H1 (cell line): Measurements from ENCODE around the gene LONP2. TPM values are rescaled to one million over a fixed set of nuclear protein-coding genes. Genes with fewer than 3 reads are reported as not detected.

ENCODE experiments used
- CTCF ChIA-PET: fragments of 300-600 bp; sonication (Branson Sonifier 250); formaldehyde crosslinking; loops from one replicate; lab custom pipeline; 2021; ENCODE audit not compliant: partially characterized antibody; lab: Charles Lee
- POLR2A ChIA-PET: fragments of 300-600 bp; sonication (Branson Sonifier 250); formaldehyde crosslinking; loops from one replicate; lab custom pipeline; 2021; ENCODE audit warnings: inconsistent platforms; ENCODE audit not compliant: partially characterized antibody; lab: Charles Lee
- DNase-seq, 2 experiments: peaks; one replicate each; pipeline versions ENCODE4 v3.0.0 to v3.0.0-alpha.2; 2010 to 2022; ENCODE audit warnings: low spot score in 2 of 2, low read depth in 1 of 2, mixed read lengths in 1 of 2
- FAIRE-seq: peaks from 2 replicates; lab custom pipeline; 2011; peaks lifted over from hg19 to GRCh38; lab: Jason Lieb, UNC
- H2AFZ ChIP-seq: 2 replicates; pipeline ENCODE4 v1.8.1; 2012; ENCODE audit warnings: low read length, inconsistent platforms
- H2AK5ac ChIP-seq: 2 replicates; pipeline ENCODE4 v1.6.1; 2013; ENCODE audit warnings: low read depth, low read length
- H2BK120ac ChIP-seq: replicated peaks from 2 replicates; pipeline ENCODE3; 2013; ENCODE audit warnings: low read depth, low read length, inconsistent platforms
- H2BK12ac ChIP-seq: 2 replicates; pipeline ENCODE4 v1.6.1; 2013; ENCODE audit warnings: low read depth, low read length
- H2BK15ac ChIP-seq: 2 replicates; pipeline ENCODE4 v1.6.1; 2013; ENCODE audit warnings: low read length
- H2BK20ac ChIP-seq: 2 replicates; pipeline ENCODE4 v1.6.1; 2013; ENCODE audit warnings: low read length
- H2BK5ac ChIP-seq: 2 replicates; pipeline ENCODE4 v1.6.1; 2013; ENCODE audit warnings: low read depth, low read length
- H3K14ac ChIP-seq: 2 replicates; pipeline ENCODE4 v1.6.1; 2013; ENCODE audit warnings: inconsistent platforms; ENCODE audit not compliant: insufficient read length
- H3K18ac ChIP-seq: 2 replicates; pipeline ENCODE4 v1.6.1; 2013; ENCODE audit warnings: low read length; ENCODE audit errors: extremely low read depth
- H3K23ac ChIP-seq: 2 replicates; pipeline ENCODE4 v1.6.1; 2013; ENCODE audit warnings: inconsistent platforms; ENCODE audit not compliant: insufficient read length
- H3K23me2 ChIP-seq: 2 replicates; pipeline ENCODE4 v1.6.1; 2013; ENCODE audit warnings: low read depth, low read length
- H3K27ac ChIP-seq: 2 replicates; pipeline ENCODE4 v1.6.1; 2011; ENCODE audit warnings: low read depth, low read length, inconsistent platforms
- H3K27me3 ChIP-seq, 4 experiments: replicated peaks in 1 of 4; 1 replicate in 1 of 4; 2 replicates in 3 of 4; pipeline versions ENCODE4 v1.6.1 to v1.8.1; 2011 to 2013; ENCODE audit warnings: low read length in 3 of 4, mild to moderate bottlenecking in 3 of 4, inconsistent platforms in 2 of 4, mixed read lengths in 2 of 4, moderate library complexity in 1 of 4; ENCODE audit not compliant: control insufficient read depth in 3 of 4, insufficient read depth in 3 of 4; ENCODE audit errors: extremely low read depth in 1 of 4
- H3K36me3 ChIP-seq, 4 experiments: 2 replicates each; pipeline versions ENCODE4 v1.6.1 to v1.8.1; 2011 to 2013; ENCODE audit warnings: mild to moderate bottlenecking in 4 of 4, low read length in 3 of 4, moderate library complexity in 2 of 4, control low read depth in 1 of 4, inconsistent platforms in 1 of 4; ENCODE audit not compliant: insufficient read depth in 4 of 4, control insufficient read depth in 2 of 4
- H3K4ac ChIP-seq: replicated peaks from 2 replicates; pipeline ENCODE3; 2013; ENCODE audit warnings: low read length, low read depth, mixed read lengths, inconsistent platforms; ENCODE audit not compliant: insufficient read length
- H3K4me1 ChIP-seq, 4 experiments: replicated peaks in 1 of 4; 1 replicate in 1 of 4; 2 replicates in 3 of 4; pipeline versions ENCODE4 v1.6.1 to v1.8.1; 2011 to 2013; ENCODE audit warnings: low read length in 3 of 4, inconsistent platforms in 2 of 4, mixed read lengths in 1 of 4; ENCODE audit not compliant: insufficient read depth in 4 of 4, control insufficient read depth in 3 of 4
- H3K4me2 ChIP-seq, 2 experiments: 2 replicates each; pipeline versions ENCODE4 v1.6.1 to v1.8.1; 2011 to 2013; ENCODE audit warnings: low read depth in 2 of 2, low read length in 2 of 2, control low read depth in 1 of 2, inconsistent platforms in 1 of 2, mild to moderate bottlenecking in 1 of 2; ENCODE audit not compliant: insufficient read depth in 1 of 2
- H3K4me3 ChIP-seq, 4 experiments: fragments of 200-600, 300-600 bp in 1 of 4; sonication (generic), shearing (Covaris generic), sonication (Bioruptor Twin) in 1 of 4; 2 replicates each; pipeline versions ENCODE4 v1.5.1 to v1.8.1; 2011 to 2016; ENCODE audit warnings: low read length in 4 of 4, low read depth in 3 of 4, control low read depth in 2 of 4, inconsistent platforms in 2 of 4, mild to moderate bottlenecking in 2 of 4, mixed read lengths in 1 of 4, moderate library complexity in 1 of 4; ENCODE audit not compliant: insufficient read depth in 2 of 4; ENCODE audit errors: extremely low read depth in 1 of 4
- H3K56ac ChIP-seq: replicated peaks from 2 replicates; pipeline ENCODE3; 2013; ENCODE audit warnings: low read depth, mild to moderate bottlenecking, mixed read lengths, low read length, inconsistent platforms; ENCODE audit not compliant: insufficient read length
- H3K79me1 ChIP-seq: 2 replicates; pipeline ENCODE4 v1.6.1; 2013; ENCODE audit warnings: low read depth, low read length, control low read depth
- H3K79me2 ChIP-seq, 2 experiments: 2 replicates each; pipeline versions ENCODE4 v1.6.1 to v1.8.1; 2012 to 2013; ENCODE audit warnings: low read length in 2 of 2, mild to moderate bottlenecking in 2 of 2, inconsistent platforms in 1 of 2; ENCODE audit not compliant: insufficient read depth in 2 of 2, control insufficient read depth in 1 of 2
- H3K9ac ChIP-seq, 4 experiments: replicated peaks in 1 of 4; 1 replicate in 1 of 4; 2 replicates in 3 of 4; pipeline versions ENCODE4 v1.6.1 to v1.8.1; 2011 to 2013; ENCODE audit warnings: low read depth in 3 of 4, low read length in 3 of 4, control low read depth in 2 of 4, mild to moderate bottlenecking in 2 of 4, moderate library complexity in 2 of 4, inconsistent platforms in 1 of 4; ENCODE audit errors: extremely low read depth in 1 of 4
- H3K9me3 ChIP-seq, 2 experiments: 2 replicates each; pipeline versions ENCODE4 v1.6.1 to v1.8.1; 2012 to 2013; ENCODE audit warnings: mild to moderate bottlenecking in 2 of 2, moderate library complexity in 2 of 2, control low read depth in 1 of 2, inconsistent platforms in 1 of 2, low read depth in 1 of 2, low read length in 1 of 2, mixed read lengths in 1 of 2; ENCODE audit not compliant: insufficient read depth in 2 of 2
- H4K20me1 ChIP-seq, 2 experiments: replicated peaks in 1 of 2; 2 replicates each; pipeline versions ENCODE3 to v1.8.1; 2011 to 2013; ENCODE audit warnings: inconsistent platforms in 2 of 2, low read length in 2 of 2, mild to moderate bottlenecking in 1 of 2; ENCODE audit not compliant: insufficient read depth in 2 of 2, control insufficient read depth in 1 of 2
- H4K5ac ChIP-seq: 2 replicates; pipeline ENCODE4 v1.6.1; 2013; ENCODE audit warnings: low read length, low read depth, mixed read lengths, inconsistent platforms; ENCODE audit not compliant: insufficient read length
- H4K8ac ChIP-seq: 2 replicates; pipeline ENCODE4 v1.8.0; 2013; ENCODE audit warnings: mild to moderate bottlenecking, moderate library complexity, low read length, inconsistent platforms; ENCODE audit not compliant: insufficient read depth; ENCODE audit errors: extremely low read depth
- H4K91ac ChIP-seq: replicated peaks from 2 replicates; pipeline ENCODE3; 2013; ENCODE audit warnings: low read length, mixed read lengths, inconsistent platforms; ENCODE audit not compliant: insufficient read length
- EGR1 ChIP-seq: IDR thresholded peaks from 2 replicates; pipeline ENCODE4 v1.6.1; 2011; ENCODE audit warnings: low read depth, low read length, borderline replicate concordance
- KDM4A ChIP-seq: IDR thresholded peaks from one replicate; pipeline ENCODE4 v1.7.1; 2012; ENCODE audit warnings: low read depth, mild to moderate bottlenecking, moderate library complexity, low read length, inconsistent platforms; ENCODE audit not compliant: severe bottlenecking
- RAD21 ChIP-seq, 2 experiments: IDR thresholded peaks in 1 of 2; conservative IDR thresholded peaks in 1 of 2; 2 replicates each; pipeline ENCODE4 v1.6.1; 2011; ENCODE audit warnings: low read depth in 2 of 2, low read length in 2 of 2, improper control_type of control experiment in 1 of 2, inconsistent platforms in 1 of 2, mild to moderate bottlenecking in 1 of 2, moderate library complexity in 1 of 2
- SAP30 ChIP-seq: fragments of 300-600 bp; sonication (generic); IDR thresholded peaks from 2 replicates; pipeline ENCODE4 v1.7.1; 2012; ENCODE audit warnings: low read length, moderate library complexity, mild to moderate bottlenecking, inconsistent platforms; ENCODE audit not compliant: insufficient read depth, insufficient replicate concordance
- SP2 ChIP-seq: IDR thresholded peaks from 2 replicates; pipeline ENCODE4 v1.6.1; 2012; ENCODE audit warnings: mild to moderate bottlenecking, low read length, inconsistent platforms
- TAF7 ChIP-seq: optimal IDR thresholded peaks from 2 replicates; pipeline ENCODE3; 2011; ENCODE audit warnings: low read depth, mild to moderate bottlenecking, inconsistent platforms, low read length, moderate library complexity, borderline replicate concordance
- WGBS, 2 experiments: shearing (Covaris generic) in 1 of 2; methylation state at CpG; one replicate each; pipeline versions ENCODE4 v1.1.6 to v1.1.7; 2013 to 2015; ENCODE audit warnings: low lambda C conversion rate in 2 of 2, mixed read lengths in 2 of 2, inconsistent platforms in 1 of 2, low coverage in 1 of 2, missing lambda C conversion rate in 1 of 2; ENCODE audit not compliant: insufficient replicate concordance in 2 of 2, insufficient coverage in 1 of 2, insufficient read length in 1 of 2; ENCODE audit errors: extremely low coverage in 1 of 2, missing lambda C conversion rate in 1 of 2; 5-methylcytosine and 5-hydroxymethylcytosine counted together
- polyA plus RNA-seq, 7 experiments: library from polyadenylated mRNA; depleted of rRNA in 3 of 7; stranded (reverse) in 5 of 7; unstranded in 2 of 7; fragments of >200 nt in 5 of 7; fragments of 200-250 nt in 2 of 7; gene quantifications; 1 replicate in 5 of 7; 2 replicates in 1 of 7; 4 replicates in 1 of 7; pipeline versions ENCODE4 v1.2.1 to v1.2.3, GENCODE V29; 2011 to 2013; ENCODE audit warnings: missing spikeins in 2 of 7, mixed read lengths in 2 of 7
- total RNA-seq: library from RNA; stranded (reverse); fragmentation: NEBNext Ultra II Directional; extraction: Animal tissue kit (Norgen Biotek cat#: 25700); gene quantifications from 2 replicates; pipeline ENCODE4 v1.2.1, GENCODE V29; 2021

The LONP2 gene
- total and polyA plus RNA-seq, 2 of the 8 experiments (the other 6 are each of a cell fraction or from before 2014, with no cell fraction given): 8.1 to 23.1 TPM

DNA sequence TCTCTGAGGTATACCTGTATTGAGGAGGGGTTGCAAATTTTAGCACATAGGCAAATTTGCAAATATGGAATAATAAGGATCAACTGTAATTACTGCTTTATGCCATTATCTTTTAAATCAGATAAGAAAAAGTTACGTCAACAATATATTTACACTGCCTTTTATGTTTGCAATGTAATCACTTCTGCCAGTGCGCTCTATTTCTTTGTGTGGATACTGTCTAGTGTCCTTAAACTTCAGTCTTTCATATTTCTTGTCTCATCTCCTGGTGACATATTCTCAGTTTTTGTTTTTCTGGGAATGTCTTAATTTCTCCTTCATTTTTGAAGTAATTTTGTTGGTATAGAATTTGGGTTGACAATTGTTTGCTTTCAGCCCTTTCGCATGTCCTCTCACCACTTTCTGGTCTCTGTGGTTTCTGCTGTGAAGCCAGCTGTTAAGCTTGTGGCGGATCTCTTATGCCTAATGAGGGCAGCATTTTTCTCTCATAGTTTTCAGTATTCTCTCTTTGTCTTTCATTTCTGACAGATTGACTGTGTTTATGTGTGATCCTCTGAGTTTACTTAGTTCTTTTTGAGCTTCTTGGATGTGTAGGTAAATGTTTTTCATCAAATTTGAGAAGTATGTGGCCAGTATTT, 40.8 kb downstream of the LONP2 start:
- H3K18ac ChIP-seq: no peak overlapping the region
- H3K4ac ChIP-seq: no peak overlapping the region
- no peak overlapping the region for H2BK15ac ChIP-seq
- H2BK120ac ChIP-seq: no peak overlapping the region
- no peaks in the 10 kb centered on the region for H3K23me2 ChIP-seq
- no peak overlapping the region for H3K9ac ChIP-seq
- no peaks in the 10 kb centered on the region for H3K27me3 ChIP-seq
- no peak overlapping the region for H3K27ac ChIP-seq
- H2BK5ac ChIP-seq: no peak overlapping the region
- H2AK5ac ChIP-seq: no peak overlapping the region
- no peaks in the 10 kb centered on the region for H3K79me2 ChIP-seq
- peaks cover 0 to 14% (median 3%) of the 10 kb centered on the region in 4 experiments; a peak in 3 of 8 replicates for H3K36me3 ChIP-seq
- no peak overlapping the region for H4K91ac ChIP-seq
- no peak overlapping the region for H4K8ac ChIP-seq
- no peak overlapping the region for H2BK20ac ChIP-seq
- no peak overlapping the region for H2AFZ ChIP-seq
- no peaks in the 10 kb centered on the region for H4K20me1 ChIP-seq
- H2BK12ac ChIP-seq: no peak overlapping the region
- CTCF ChIA-PET: no interaction called here
- no peak overlapping the region for H3K14ac ChIP-seq
- no peak overlapping the region for H3K23ac ChIP-seq
- H3K4me1 ChIP-seq: peaks cover 0 to 5% (median 0%) of the 10 kb centered on the region in 4 experiments; a peak in 1 of 7 replicates
- FAIRE-seq (no peak), DNase-seq (no peak)
- POLR2A ChIA-PET: interaction anchor here (1.1 kb wide), 1 partner anchor 101 kb away, joined by 3 read pairs; no protein-coding TSS in a partner anchor
- no peak overlapping the region for H3K4me3 ChIP-seq
- TF ChIP-seq SAP30 (no peak), SP2 (no peak), TAF7 (no peak), EGR1 (no peak), RAD21 (IDR thresholded peaks at IDR 0.05 in 1 of 2, conservative IDR thresholded peaks at IDR 0.05 in 1 of 2; ENCODE audit: low read depth in 2 of 2, low read length in 2 of 2) (no peak), KDM4A (no peak)
- peaks cover 9 to 11% of the 10 kb centered on the region in 2 experiments for H3K9me3 ChIP-seq
- WGBS, 2 experiments: 85% methylated on average over 4 of the region's 4 CpGs; no CpG with 5 or more reads in 1 of the 2 experiments
- no peak overlapping the region for H4K5ac ChIP-seq
- no peak overlapping the region for H3K4me2 ChIP-seq
- H3K79me1 ChIP-seq: no peaks in the 10 kb centered on the region
- no peak overlapping the region for H3K56ac ChIP-seq
